ENCODE data around the gene HBZ.
"Not testable (repeated sequence)": the region's sequence is repeated elsewhere in the genome, so short reads cannot be mapped to it uniquely, and the experiment has no call there.

The HBZ gene

GRCh38 chr16:154217-155030, 2.0 kb downstream of the HBZ start:
- POLR2A ChIA-PET (ENCODE audit: low non-redundant PET) = no interaction called here
- H3K27ac ChIP-seq = no peak overlapping the region
- CTCF ChIA-PET = no interaction called here
- TF ChIP-seq CTCF (conservative IDR thresholded peaks at IDR 0.05; ENCODE audit: low read depth) = no peak
- DNase-seq (ENCODE audit: low spot score) = no peak

- no peak for DNase-seq (ENCODE audit: low spot score)
- ChIA-PET CTCF (no interaction called here), POLR2A (ENCODE audit: low non-redundant PET) (no interaction called here)
- no peak for TF ChIP-seq CTCF (conservative IDR thresholded peaks at IDR 0.05; ENCODE audit: low read depth)
- H3K27ac ChIP-seq = no peak overlapping the region
Measured at GRCh38 chr16:155031-155398, 2.6 kb downstream of the HBZ start.

DNA sequence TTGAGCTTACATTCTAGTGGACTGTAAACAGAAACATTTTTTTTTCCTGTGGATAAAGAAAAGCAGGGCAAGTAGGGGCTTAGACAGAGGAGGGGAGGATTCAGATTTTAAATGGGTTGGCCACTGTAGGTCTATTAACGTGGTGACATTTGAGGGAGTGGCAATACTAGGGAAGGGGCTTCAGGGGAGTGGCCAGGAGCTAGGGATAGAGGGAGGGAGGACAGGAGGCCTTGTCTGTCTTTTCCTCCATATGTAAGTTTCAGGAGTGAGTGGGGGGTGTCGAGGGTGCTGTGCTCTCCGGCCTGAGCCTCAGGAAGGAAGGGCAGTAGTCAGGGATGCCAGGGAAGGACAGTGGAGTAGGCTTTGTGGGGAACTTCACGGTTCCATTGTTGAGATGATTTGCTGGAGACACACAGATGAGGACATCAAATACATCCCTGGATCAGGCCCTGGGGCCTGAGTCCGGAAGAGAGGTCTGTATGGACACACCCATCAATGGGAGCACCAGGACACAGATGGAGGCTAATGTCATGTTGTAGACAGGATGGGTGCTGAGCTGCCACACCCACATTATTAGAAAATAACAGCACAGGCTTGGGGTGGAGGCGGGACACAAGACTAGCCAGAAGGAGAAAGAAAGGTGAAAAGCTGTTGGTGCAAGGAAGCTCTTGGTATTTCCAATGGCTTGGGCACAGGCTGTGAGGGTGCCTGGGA, 6.8 kb downstream of the HBZ start:
- ChIA-PET CTCF (no interaction called here), POLR2A (ENCODE audit: low non-redundant PET) (no interaction called here)
- DNase-seq (ENCODE audit: low spot score) = no peak
- no peak overlapping the region for H3K27ac ChIP-seq
- TF ChIP-seq CTCF (conservative IDR thresholded peaks at IDR 0.05; ENCODE audit: low read depth) = no peak

GRCh38 chr16:160242-160641, 7.8 kb downstream of the HBZ start:
- CTCF ChIA-PET; POLR2A ChIA-PET (ENCODE audit: low non-redundant PET); H3K27ac ChIP-seq; DNase-seq (ENCODE audit: low spot score): not testable (repeated sequence)

GRCh38 chr16:160691-161190, 8.3 kb downstream of the HBZ start:
- no peak overlapping the region for H3K27ac ChIP-seq
- TF ChIP-seq CTCF (conservative IDR thresholded peaks at IDR 0.05; ENCODE audit: low read depth) = no peak
- ChIA-PET POLR2A (ENCODE audit: low non-redundant PET) (no interaction called here), CTCF (interaction anchor here (0.6 to 0.7 kb wide), 3 partner anchors 49 to 218 kb away, joined by 3 to 7 read pairs (median 5); no protein-coding TSS in a partner anchor)
- no peak for DNase-seq (ENCODE audit: low spot score)

DNA sequence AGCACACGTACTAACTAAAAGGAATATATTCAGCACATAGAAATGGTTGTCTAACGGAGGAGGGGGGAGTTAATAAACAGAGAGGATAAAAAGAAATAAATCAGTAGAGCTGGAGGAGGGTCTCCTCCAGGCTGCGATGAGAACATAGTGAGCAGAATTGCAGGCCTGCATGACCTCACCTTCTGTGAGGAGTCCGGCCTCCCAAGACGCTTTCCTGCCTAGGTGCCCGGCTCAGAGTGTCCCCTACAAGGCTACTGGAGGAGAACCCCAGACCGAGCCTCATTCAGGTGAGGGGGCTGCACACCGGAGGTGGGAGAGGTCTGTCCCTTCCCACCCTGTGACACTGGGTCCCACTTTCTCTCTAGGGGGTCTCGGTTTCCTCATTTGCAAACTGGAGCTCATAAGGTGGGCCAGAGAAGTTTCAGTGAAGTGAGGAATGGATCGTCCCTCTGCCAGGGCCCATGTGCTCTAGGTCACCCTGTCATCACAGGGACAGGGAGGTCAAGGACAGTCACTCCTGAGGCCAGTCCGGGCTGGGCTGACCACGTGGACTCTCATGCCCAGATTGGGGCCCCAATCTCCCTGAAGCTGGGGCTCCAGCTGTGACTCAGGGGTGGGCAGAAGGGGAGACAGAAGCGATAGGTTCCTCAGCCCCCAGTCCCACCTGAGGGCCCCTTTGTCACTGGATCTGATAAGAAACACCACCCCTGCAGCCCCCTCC, 10.0 kb downstream of the HBZ start:
- ChIA-PET CTCF (interaction anchor here (0.9 kb wide), 1 partner anchor 65 kb away, joined by 4 read pairs; no protein-coding TSS in a partner anchor), POLR2A (ENCODE audit: low non-redundant PET) (no interaction called here)
- no peak overlapping the region for H3K27ac ChIP-seq
- TF ChIP-seq CTCF (conservative IDR thresholded peaks at IDR 0.05; ENCODE audit: low read depth) = no peak
- DNase-seq (ENCODE audit: low spot score) = no peak

DNA sequence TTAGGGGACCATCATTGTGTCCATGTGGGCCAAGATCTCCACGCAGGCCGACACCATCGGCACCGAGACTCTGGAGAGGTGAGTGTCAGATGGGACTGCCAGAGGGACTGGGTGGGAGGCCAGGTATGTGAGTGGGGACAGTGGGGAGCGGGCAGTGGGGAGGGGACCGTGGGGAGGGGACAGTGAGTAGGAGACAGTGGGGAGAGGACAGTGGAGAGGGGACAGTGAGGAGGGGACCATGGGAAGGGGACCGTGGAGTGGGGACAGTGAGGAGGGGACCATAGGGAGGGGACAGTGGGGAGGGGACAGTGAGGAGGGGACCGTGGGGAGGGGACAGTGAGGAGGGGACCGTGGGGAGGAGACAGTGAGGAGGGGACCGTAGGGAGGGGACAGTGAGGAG, 10.7 kb downstream of the HBZ start:
- DNase-seq (ENCODE audit: low spot score); POLR2A ChIA-PET (ENCODE audit: low non-redundant PET); H3K27ac ChIP-seq; CTCF ChIA-PET: not testable (repeated sequence)

DNA sequence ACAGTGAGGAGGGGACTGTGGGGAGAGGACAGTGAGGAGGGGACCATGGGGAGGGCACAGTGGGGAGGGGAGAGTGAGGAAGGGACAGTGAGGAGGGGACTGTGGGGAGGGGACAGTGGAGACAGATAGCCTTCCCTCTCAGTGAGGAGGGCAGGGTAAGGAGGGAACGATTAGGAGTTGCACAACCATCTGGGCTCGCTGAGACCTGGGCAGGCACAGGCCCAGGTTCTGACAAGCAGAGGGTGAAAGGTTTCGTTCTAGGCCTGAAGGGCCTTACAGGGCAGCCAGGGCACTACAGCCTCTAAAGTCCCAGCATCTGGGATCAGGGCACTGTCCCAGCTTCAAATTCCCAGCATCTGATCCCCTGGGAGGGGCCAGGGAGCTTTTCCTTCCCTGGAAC, 11.3 kb downstream of the HBZ start:
- DNase-seq (ENCODE audit: low spot score); CTCF ChIA-PET; POLR2A ChIA-PET (ENCODE audit: low non-redundant PET); H3K27ac ChIP-seq: not testable (repeated sequence)

DNA sequence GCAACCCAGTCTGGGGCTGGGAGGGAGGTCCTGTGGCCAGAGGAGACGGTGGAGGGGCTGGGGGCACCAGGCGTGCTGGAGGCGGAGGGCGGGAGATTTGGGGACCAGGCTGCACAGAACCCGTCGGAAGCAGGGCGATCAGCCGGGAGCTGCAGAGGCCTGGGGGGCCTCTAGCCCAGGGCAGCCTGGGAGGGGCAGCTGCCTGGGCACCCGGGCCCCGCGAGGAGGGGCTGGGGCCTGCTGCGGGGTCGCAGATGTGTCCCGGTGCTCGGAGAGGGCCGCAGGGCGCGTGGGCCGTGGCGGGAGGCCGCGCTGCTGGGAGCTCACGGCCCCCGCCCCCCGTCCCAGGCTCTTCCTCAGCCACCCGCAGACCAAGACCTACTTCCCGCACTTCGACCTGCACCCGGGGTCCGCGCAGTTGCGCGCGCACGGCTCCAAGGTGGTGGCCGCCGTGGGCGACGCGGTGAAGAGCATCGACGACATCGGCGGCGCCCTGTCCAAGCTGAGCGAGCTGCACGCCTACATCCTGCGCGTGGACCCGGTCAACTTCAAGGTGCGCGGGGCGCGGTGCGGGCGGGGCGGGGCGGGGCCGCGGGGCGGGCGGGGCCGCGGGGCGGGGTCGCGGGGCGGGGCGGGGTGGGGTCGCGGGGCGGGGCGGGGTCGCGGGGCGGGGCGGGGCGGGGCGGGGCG, 11.8 kb downstream of the HBZ start:
- POLR2A ChIA-PET (ENCODE audit: low non-redundant PET); DNase-seq (ENCODE audit: low spot score); H3K27ac ChIP-seq; CTCF ChIA-PET: not testable (repeated sequence)

All from RWPE1 (cell line).